ENCODE measurements around the gene INHBC. TPM values are rescaled to one million over a fixed set of nuclear protein-coding genes. Genes with fewer than 3 reads are reported as not detected.

Gene INHBC
- total RNA-seq, 1 experiment from 2014 or later, result not detected

DNA sequence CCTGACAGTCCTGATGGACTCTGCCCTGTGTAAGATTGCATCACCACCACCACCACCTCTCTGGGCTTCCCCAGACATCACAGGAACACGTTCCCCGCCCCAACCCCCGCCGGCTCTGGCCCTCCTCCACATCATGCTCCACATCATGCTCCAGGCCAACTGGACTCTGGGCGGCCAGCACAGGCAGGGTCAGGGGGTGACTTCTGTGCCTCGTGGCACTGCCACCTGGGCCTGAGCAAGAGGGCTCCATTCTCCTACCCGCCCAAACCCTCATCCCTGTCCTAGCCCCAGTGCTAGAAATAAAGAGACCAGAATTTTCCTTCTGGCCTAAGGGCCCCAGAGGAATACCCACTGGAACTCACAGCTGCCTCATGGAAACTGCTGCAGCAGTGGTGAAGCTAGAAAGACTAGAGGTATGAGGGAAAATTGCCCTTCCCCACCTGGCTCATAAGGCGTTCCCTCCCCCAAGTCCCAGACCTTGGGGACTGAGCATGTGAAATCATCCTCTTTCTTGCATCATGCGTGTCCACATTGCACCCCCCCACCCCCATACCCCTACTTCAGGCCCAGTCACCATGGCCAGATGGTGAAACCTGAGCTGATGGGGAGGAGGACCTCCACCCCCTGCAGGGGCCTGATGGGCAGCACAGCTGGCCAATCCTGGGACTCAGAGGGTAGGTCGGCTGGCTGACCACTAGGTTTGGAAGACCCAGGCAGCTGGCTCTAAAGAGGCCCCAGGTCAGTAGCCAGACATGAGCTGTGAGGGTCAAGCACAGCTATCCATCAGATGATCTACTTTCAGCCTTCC, 20.2 kb downstream of the INHBC start, which contains the start of gene INHBE:
Gene INHBE (plus strand): TSS at position 742 of the 808 bp plus-strand sequence. CDS start 230 bp downstream, outside the sequence.
- peak; percentile 22 for DNase-seq (ENCODE audit: low spot score)

DNA sequence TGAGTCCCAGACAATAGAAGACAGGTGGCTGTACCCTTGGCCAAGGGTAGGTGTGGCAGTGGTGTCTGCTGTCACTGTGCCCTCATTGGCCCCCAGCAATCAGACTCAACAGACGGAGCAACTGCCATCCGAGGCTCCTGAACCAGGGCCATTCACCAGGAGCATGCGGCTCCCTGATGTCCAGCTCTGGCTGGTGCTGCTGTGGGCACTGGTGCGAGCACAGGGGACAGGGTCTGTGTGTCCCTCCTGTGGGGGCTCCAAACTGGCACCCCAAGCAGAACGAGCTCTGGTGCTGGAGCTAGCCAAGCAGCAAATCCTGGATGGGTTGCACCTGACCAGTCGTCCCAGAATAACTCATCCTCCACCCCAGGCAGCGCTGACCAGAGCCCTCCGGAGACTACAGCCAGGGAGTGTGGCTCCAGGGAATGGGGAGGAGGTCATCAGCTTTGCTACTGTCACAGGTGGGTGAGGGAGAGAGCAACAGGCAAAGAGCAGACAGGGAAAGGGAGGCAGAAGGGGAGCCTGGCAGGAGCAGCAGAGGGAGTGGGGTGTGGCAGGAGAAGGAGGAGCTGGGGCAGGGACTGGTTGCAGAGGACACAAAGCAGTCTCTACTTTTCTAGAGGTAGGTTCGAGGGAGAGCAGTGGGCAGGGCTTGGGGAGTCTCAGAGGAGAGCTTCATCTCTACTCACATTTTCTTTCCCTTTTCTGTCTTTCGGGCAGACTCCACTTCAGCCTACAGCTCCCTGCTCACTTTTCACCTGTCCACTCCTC, 21.0 kb downstream of the INHBC start:
- DNase-seq (ENCODE audit: low spot score), result no peak

DNA sequence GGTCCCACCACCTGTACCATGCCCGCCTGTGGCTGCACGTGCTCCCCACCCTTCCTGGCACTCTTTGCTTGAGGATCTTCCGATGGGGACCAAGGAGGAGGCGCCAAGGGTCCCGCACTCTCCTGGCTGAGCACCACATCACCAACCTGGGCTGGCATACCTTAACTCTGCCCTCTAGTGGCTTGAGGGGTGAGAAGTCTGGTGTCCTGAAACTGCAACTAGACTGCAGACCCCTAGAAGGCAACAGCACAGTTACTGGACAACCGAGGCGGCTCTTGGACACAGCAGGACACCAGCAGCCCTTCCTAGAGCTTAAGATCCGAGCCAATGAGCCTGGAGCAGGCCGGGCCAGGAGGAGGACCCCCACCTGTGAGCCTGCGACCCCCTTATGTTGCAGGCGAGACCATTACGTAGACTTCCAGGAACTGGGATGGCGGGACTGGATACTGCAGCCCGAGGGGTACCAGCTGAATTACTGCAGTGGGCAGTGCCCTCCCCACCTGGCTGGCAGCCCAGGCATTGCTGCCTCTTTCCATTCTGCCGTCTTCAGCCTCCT, 21.6 kb downstream of the INHBC start:
- peak; percentile 63 for DNase-seq (ENCODE audit: low spot score)

DNA sequence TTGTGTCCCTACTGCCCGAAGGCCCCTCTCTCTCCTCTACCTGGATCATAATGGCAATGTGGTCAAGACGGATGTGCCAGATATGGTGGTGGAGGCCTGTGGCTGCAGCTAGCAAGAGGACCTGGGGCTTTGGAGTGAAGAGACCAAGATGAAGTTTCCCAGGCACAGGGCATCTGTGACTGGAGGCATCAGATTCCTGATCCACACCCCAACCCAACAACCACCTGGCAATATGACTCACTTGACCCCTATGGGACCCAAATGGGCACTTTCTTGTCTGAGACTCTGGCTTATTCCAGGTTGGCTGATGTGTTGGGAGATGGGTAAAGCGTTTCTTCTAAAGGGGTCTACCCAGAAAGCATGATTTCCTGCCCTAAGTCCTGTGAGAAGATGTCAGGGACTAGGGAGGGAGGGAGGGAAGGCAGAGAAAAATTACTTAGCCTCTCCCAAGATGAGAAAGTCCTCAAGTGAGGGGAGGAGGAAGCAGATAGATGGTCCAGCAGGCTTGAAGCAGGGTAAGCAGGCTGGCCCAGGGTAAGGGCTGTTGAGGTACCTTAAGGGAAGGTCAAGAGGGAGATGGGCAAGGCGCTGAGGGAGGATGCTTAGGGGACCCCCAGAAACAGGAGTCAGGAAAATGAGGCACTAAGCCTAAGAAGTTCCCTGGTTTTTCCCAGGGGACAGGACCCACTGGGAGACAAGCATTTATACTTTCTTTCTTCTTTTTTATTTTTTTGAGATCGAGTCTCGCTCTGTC, 22.3 kb downstream of the INHBC start:
- DNase-seq (ENCODE audit: low spot score), result no peak

DNA sequence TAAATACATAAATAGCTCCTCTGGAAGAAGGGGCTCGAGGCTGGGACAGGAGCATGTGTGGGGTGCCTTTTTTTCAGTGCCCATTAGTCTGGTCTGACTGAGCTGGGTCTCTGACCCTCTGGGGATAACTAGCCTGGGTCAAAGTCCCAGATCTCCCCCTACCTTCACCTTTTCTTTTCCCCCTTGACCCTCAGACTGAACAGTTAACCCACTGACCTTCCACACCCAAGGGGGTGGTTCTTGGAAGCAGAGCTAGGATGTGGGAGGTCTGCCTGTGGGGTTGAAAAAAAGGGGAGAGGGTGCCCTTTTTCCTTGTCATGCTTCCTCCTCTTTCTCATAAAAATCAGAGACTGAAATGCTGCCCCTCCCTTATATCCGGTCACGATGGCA, 24.1 kb downstream of the INHBC start:
- no peak for DNase-seq (ENCODE audit: low spot score)

DNA sequence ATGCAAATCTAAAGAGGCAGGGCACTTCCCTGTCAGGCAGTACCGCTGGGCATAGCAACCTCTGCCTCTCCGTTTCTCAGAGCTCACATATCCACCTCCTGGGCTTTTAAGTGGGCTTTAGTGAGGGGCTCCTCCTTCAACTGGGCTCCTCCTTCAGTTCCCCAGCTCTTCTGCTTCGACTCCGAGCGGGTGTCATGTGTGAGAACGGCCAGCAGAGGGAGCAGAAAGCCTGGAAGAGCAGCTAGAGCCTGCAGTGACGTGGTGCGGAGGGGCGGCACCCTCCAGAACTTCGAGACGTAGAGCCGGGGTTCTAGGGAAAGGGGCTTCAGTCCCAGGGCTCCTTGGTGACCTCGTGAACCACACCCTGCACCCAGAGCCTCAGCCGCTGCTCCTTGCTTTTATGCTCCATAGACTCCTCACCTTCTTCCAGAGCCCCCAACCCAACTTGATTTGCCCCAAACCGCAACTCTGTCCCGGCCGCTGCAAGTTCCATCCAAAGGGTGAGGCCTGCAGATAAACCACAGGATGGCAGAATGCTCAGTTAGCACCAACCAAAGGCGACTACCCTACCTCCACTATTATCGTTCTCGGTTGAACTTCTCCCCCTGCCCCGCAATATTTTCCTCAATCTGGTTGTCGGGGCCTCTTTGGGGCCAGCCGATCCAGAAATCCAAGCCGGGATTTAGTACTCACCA, 24.6 kb downstream of the INHBC start:
- peak; percentile 94 for DNase-seq (ENCODE audit: low spot score)

DNA sequence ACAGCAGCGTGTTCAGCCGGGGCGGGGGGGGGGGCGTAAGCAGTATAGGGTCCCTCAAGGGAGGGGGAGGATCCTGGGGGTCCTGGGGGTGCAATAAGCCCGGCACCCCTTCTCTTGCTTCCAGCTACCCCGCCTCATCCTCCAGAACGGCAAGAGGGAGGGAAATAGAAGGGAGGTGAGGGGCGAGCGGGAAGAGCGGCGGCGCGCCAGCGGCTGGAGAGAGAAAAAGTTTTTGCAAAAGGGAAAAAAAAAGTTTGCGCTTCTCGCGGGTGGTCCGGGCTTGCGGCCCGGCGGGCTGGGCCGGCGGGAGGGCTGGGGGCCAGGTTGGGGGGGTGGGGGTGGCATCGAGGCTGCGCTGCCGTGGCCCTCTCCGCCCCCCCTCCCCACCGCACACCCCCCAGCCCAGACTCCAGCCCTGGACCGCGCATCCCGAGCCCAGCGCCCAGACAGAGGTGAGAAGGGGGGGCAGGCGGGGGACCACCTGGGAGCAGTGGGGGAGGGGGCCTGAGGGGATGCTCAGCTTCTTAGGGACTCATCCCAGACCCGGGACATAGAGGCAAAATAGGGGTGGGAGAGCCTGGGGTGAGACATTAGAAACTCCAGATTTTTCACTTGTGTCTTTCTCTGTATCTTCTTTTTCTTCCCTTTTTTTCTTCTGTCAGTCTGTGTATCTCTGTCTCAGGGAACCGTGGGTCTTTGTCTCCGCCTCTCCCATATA, 25.3 kb downstream of the INHBC start, which contains the start of gene GLI1:
Gene GLI1 (plus strand): TSS at position 36 of the 718 bp plus-strand sequence. CDS start 3,907 bp downstream, outside the sequence.
- DNase-seq (ENCODE audit: low spot score), result peak; percentile 24

DNA sequence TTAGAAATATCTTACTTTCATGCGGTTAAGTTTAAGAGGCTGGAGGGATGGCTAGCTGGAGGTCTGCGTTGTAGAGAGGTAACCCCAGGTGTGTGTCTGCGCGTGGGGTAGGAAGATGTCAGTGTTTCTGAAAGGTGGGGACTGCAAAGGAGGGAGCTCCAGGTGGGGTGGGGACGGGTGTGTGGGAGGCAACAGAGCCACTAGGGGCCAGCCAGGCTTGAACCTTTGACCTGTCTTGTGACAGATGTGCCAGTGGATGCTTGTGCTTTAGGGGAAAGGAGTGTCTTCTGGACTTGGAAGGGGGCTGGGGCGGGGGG, 25.8 kb downstream of the INHBC start:
- peak; percentile 36 for DNase-seq (ENCODE audit: low spot score)

DNA sequence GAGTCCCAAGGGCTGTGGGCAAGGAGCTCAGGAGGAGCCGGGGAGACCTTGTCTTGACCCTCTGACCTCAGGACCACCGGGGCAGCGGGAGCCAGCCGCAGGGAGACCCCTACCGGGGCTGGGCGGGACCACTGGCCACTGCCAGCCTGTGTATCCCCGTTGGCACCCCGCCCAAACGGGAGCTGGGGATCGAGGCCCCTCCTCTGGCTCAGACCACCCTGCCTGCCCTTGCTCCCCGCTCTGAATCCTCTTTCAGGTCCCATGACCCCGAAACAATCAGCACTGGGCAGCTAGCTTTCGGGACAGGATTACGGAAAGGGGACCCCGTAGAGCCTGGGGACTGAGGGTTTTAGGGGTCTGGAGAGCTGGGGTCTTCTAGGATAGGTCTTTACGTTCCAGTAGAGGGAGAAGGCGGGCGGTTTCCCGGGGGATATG, 26.3 kb downstream of the INHBC start:
- no peak for DNase-seq (ENCODE audit: low spot score)

DNA sequence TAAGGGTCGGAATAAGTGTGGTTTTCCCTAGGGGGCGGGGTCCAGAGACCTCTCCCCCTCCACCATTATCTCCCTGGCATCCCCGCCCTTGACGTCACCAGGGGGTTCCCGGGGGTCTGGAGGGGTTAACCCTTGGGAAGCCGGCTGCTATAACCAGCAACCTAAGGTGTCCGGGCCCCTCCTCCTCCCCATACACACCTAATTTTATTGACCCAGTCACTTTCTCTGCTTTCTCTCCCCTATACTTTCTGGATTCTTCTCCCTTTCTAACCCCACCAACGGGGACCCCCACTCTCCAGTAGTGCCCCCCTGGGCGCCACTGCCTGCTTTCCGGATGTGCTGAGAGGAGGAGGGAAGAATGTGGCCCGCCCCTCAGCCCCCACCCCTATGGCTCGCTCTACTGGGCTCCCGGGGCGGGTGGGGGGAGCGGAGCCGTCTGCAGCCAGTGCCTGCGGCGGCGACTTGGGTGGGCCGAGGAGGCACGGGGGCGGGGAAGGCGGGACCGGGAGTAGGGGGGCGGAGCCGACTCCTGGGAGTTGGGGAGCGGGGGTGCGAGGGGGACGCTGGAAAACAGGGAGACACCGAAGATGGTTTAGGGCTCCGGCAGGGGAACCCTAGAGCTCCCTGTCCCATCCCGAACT, 26.8 kb downstream of the INHBC start:
- DNase-seq (ENCODE audit: low spot score), result peak; percentile 45

DNA sequence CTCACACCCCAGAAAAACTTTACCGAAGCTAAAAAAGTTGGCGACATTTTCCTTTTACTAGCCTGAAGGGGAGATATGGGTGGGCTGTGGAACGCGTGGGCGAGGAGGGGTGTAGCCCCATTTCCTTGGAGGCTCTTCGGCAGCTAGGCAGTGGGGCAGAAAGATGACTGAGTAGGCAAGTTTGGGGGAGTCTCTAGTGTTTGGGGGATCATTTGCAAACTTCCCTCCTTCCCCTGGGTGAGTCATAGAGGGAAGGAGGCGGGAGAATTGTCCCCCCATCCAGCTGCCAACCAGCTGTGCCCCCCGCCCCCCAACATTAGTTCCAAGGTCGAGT, 27.3 kb downstream of the INHBC start:
- DNase-seq (ENCODE audit: low spot score), result no peak

DNA sequence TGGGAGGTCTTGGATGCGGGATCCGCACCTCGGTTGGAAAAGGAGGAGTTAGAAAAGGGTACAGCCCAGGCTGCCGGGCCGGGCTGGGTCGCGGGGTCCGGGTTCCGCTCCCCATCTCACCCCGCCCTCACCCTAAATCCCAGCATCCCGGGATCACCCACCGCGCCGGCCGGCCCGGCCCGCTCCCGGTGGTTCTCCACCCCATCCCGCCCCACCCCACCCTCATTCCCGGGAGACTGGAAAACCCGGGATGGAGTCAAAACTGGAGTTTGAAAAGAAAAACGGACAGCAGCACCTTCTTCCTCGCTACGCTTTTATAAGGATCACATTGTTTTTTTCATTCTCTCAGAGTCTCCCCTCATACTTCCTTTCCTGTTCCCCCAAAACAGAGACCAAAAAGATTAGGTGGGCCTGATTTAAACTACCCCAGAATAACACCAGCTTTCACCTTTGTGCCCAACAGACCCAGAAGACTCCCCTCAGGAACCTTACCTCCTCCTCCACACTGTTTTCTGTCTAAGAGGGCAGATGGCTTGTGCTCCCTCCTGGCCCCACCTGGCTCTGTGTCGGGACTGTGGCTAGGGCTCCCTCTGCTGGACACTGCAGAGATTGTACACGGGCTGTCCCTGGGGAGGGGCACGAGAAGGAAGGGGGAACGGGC, 27.8 kb downstream of the INHBC start:
- DNase-seq (ENCODE audit: low spot score), result peak; percentile 96

DNA sequence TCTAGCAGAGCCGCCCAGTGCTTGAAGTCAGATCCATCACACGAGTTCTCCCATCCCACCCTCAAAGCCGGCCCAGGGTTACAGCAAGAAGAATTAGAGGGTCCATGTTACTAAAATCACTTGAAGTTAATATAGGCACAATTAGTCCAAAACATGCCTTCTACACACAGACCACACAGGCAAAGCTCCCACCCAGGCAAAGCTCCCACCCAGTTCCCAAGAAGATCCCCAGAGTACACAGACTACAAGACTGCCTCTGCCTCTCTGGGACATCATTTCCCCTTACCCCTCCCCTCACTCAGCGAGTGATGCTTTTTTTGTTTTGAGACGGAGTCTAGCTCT, 28.3 kb downstream of the INHBC start:
- no peak for DNase-seq (ENCODE audit: low spot score)

DNA sequence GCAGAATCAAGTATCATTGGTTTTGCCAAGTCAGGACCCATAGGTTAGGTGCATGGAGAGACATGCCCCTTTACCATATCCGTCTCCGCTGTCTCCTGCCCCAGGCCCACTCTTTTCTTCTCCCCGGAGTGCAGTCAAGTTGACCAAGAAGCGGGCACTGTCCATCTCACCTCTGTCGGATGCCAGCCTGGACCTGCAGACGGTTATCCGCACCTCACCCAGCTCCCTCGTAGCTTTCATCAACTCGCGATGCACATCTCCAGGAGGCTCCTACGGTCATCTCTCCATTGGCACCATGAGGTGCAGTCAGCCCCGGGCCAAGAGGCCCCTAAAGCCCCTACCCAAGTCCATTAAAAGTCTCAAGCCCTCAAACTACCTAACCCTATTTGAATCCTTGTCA, 30.0 kb downstream of the INHBC start:
- no peak for DNase-seq (ENCODE audit: low spot score)

DNA sequence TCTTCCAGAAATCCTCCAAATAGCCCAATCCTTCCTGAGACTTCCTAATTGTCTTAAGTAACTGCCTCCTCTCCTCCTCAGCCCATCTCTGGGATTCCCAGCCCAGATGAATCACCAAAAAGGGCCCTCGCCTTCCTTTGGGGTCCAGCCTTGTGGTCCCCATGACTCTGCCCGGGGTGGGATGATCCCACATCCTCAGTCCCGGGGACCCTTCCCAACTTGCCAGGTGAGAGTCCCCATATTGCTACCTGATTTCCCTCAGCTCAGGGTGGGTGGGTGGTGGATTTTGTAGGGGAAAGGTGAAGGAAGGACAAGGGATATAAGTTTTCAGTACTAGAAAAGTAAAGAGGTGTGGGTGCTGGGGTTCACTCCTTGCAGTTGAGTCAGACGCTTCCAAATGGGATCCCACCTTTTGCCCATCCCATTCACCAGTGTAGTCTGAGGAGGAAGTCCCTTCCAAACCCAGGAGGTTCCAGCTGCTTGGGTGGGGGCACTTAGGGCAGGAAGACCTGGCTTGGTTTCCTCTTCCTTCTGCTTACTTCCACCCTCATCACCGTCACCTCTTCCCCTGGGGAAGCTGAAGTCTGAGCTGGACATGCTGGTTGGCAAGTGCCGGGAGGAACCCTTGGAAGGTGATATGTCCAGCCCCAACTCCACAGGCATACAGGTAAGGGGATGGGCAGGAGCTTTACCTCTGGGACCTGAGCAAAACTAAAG, 30.6 kb downstream of the INHBC start:
- no peak for DNase-seq (ENCODE audit: low spot score)

DNA sequence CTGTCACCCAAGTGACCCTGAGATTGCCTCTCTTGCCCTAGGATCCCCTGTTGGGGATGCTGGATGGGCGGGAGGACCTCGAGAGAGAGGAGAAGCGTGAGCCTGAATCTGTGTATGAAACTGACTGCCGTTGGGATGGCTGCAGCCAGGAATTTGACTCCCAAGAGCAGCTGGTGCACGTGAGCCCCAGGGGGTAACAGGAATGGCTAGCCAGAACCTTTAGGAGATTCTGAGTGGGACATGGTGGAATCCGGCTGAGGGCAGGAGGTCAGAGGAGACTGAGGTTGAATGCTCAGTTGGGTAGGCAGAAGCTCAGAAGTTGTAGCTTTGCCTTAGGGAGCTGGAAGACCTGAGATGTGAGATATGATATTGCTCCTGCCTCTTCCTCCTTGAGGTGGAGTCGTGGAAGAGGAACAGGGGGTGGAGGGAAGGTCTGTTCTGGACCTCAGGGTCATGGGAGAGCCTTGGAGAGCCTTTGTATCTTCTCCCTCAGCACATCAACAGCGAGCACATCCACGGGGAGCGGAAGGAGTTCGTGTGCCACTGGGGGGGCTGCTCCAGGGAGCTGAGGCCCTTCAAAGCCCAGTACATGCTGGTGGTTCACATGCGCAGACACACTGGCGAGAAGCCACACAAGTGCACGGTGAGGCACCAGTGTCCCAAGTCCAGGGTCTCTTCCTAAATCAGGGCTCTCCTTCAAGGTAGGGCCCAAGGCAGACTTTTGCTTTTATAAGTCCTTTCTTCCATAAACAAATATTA, 31.3 kb downstream of the INHBC start:
- no peak for DNase-seq (ENCODE audit: low spot score)

DNA sequence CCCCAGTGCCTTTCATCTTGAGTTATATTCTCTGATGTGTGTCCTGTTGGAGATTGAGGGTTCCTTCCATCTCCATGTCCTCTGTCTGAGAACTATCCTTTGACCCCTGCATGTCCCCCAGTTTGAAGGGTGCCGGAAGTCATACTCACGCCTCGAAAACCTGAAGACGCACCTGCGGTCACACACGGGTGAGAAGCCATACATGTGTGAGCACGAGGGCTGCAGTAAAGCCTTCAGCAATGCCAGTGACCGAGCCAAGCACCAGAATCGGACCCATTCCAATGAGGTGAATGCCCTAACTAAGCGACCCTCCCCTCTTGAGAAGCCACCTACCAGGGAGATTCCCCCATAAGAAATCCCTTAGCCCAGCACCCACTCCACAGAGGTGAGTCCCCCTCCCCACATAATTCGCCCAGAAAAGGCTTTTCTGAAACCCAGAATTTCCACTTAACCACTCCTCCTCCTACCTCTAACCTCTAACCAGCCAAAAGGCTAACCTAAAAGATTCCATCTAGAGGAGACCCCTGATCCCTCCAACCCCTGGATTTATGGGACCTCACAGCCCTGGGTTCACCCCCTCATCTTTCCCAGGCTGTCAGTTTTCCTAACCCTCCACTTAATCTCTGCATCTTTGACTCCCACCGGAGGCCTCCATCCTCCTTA, 32.8 kb downstream of the INHBC start:
- no peak for DNase-seq (ENCODE audit: low spot score)

DNA sequence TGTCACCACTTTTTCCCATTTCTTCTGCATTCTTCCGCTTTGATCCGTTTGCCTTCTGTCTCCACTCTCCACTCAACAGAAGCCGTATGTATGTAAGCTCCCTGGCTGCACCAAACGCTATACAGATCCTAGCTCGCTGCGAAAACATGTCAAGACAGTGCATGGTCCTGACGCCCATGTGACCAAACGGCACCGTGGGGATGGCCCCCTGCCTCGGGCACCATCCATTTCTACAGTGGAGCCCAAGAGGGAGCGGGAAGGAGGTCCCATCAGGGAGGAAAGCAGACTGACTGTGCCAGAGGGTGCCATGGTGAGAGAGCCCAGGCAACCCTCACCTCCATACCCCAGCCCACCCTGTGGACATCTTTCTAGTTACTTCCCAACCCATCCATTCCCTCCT, 33.3 kb downstream of the INHBC start:
- DNase-seq (ENCODE audit: low spot score), result no peak

Data from HT-29 (cell line).